ENCODE measurements around the gene TRPM4.
"Not testable (repeated sequence)": the region's sequence is repeated elsewhere in the genome, so short reads cannot be mapped to it uniquely, and the experiment has no call there.

TRPM4 gene

DNA sequence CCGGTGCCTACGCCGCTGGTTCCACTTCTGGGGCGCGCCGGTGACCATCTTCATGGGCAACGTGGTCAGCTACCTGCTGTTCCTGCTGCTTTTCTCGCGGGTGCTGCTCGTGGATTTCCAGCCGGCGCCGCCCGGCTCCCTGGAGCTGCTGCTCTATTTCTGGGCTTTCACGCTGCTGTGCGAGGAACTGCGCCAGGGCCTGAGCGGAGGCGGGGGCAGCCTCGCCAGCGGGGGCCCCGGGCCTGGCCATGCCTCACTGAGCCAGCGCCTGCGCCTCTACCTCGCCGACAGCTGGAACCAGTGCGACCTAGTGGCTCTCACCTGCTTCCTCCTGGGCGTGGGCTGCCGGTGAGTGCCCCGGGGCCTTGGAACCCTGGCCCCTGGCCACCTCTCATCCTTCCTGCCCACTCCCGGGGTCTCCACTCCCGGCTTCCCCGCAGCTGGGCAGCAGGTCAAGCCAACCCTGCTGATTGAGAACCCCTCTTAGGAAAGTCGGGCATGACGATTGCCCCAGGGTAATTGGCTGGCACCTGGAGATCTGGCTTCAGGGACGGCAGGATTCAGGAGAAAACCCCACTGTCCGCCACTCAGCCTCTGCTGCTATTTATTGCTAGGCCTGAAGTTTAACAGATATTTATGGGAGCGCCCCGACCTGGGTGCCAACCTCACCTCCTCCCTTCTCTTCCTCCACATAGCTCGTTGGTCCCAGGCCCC, 39.1 kb downstream of the TRPM4 start:
- DNase-seq, result no peak

DNA sequence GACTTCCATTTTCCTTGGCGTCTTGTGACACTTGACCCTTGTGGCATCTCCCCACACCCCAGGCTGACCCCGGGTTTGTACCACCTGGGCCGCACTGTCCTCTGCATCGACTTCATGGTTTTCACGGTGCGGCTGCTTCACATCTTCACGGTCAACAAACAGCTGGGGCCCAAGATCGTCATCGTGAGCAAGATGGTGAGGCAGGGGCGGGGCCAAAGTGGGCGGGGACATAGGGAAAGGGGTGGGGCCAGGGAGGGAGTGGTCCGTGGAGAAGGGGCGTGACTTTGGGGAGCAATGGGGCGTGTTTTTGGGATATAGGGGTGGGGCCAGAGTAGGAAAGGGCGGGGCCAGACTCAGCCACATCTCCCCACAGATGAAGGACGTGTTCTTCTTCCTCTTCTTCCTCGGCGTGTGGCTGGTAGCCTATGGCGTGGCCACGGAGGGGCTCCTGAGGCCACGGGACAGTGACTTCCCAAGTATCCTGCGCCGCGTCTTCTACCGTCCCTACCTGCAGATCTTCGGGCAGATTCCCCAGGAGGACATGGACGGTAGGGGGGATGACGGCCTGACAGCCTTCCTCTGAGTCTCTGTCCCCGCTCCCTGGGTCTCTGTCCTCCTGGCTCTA, 42.8 kb downstream of the TRPM4 start:
- DNase-seq, result no peak

DNA sequence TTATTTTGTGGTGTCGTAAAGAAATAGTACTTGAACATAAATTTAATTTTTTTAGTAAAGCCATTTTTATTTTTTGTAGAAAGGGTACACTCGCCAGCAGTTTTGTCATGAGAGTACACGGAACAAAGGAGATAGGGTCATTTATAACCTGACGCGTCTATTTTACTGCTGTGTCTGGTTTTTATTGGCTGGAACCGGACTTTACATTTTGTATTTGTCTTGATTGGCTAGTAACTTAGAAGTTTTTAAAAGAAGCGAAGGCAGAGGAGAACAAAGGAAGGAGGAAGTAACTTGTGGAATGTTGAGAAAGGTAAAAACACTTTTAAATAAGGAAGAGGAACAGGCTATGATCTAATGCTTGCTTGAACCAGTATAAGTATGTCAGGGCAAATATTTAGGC, 43.5 kb downstream of the TRPM4 start:
- no peak for DNase-seq

DNA sequence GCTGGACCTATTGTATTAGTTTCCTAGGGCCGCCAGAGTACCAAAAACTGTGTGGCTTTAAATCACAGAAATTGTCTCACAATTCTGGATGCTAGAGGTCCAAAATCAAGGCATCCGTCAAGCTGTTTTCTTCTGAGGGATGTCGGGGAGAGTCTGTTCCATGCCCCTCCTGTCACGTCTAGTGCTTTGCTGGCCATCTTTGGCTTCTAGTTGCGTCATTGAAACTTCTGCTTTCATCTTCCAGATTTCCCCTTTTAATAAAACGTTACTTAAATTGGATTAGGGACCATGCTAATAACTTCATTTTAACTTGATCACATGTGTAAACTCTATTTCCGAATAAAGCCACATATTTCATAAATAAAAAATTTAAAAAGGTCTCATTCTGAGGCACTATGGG, 47.5 kb downstream of the TRPM4 start:
- DNase-seq, result no peak

DNA sequence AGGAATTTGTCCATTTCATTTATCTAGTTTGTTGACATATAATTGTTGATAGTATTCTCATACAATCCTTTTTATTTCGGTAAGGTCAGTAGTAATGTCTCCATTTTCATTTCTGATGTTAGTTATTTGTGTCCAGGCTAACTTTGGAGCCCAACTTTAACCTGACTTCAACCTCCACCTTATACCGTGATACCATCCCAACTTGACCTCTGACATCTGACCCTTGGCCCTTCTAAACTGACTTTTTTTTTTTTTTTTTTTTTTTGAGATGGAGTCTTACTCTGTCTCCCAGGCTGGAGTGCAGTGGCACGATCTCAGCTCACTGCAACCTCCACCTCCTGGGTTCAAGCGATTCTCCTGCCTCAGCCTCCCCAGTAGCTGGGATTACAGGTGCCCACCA, 51.9 kb downstream of the TRPM4 start:
- DNase-seq, result not testable (repeated sequence)

DNA sequence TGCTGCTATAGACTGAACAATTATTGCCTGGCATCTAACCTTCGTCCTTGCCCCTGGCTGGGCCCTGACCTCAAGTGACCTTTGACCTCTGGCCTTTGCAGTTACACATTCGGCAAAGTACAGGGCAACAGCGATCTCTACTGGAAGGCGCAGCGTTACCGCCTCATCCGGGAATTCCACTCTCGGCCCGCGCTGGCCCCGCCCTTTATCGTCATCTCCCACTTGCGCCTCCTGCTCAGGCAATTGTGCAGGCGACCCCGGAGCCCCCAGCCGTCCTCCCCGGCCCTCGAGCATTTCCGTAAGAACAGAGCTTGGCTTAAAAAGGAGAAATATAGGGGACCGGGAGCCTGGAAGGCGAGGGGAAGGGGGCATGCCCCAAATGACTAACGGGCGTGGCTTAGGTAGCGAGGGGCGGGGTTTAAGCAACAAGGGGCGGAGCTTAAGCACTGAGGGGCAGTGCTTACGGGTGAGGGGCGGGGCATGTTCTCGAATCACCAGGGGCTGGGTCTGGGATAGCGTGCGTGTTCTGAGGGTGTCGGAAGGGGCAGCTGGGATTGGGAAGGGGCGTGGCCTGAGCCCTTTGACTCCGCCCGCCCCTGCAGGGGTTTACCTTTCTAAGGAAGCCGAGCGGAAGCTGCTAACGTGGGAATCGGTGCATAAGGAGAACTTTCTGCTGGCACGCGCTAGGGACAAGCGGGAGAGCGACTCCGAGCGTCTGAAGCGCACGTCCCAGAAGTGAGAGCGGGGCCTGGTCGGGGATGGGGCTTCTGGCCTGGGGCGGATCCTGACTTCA, 52.7 kb downstream of the TRPM4 start:
- DNase-seq, result no peak

DNA sequence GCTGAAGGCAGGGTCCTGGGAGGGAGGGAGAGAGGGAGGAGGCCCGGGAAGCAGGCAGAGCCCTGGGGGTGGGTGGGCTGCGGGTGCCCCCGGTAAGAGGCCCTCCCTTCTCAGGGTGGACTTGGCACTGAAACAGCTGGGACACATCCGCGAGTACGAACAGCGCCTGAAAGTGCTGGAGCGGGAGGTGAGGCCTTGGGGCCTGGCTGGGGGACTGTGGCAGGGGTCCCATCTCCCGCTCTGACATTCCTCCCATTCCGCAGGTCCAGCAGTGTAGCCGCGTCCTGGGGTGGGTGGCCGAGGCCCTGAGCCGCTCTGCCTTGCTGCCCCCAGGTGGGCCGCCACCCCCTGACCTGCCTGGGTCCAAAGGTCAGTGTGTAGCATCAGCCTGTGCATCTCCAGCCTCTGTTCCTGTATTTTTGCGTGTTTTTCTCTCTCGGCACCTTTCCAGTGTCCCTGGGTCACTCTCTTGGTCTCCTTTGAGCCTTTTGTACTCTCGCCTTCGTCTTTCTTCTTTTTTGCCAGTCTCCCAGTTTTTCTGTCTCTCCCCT, 53.4 kb downstream of the TRPM4 start:
- no peak for DNase-seq

DNA sequence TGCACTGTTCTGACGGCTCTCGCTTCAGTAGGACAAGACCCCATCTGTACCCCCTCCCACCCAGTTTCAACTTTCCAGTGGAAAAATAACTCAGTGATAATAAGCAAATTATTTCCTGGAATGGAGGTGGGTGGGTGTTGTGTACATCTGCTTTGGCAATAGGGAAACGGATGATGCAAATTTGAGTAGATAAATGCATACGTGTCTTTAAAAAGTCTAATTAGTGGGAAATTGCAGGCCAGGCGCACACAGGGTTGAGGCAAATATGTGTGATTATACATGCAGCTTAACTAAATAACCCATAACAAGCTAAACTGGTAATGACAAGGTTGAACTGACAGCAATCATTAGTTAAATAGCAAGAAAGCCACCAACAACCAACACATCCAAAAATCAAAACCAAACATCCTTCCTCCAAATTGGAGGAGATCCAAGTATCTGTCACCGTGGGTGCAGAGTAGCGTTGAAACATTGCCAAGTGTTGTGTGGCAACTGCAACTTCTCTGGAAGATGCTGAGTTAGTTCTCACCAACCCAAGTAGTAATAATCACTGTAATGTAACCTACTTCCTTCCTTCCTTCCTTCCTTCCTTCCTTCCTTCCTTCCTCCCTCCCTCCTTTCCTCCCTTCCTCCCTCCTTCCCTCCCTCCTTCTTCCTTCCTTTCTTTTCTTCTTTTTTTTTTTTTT, 54.6 kb downstream of the TRPM4 start:
- DNase-seq, result no peak

DNA sequence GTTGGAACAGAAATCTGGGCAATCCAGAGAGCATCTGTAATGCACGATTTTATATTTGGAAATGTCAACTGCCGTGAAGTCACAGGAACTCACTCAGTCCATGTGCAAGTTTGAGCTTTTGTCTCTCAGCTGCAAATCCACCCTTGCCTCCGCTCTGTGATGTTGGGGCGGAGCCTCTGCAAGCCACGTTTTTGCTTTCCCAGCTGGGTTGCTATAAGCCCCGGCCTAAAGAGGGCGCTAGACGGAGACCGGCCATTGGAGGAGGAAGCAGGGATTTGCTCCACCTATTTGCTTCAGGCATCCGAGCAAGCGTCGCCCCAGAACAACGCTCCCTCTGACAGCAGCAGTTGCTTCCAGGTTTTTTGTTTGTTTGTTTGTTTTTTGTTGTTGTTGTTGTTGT, 56.2 kb downstream of the TRPM4 start:
- no peak for DNase-seq

DNA sequence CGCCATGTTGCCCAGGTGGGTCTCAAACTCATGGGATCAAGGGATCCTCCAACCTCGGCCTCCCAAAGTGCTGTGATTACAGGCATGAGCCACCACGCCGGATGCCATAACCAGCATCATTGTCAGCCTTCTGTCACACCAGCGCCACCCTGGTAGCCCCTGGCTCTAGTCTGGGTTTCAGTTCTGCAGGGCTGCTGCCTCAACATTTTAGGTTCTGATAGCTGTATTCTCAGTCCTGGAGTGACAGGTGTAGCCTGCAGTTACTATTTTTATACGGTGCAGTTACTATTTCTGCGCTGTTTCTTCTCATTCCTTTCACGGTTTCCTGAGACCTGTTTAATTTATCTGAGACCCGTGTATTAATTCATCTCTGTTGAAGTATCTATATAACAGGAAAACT, 57.1 kb downstream of the TRPM4 start:
- no peak for DNase-seq

DNA sequence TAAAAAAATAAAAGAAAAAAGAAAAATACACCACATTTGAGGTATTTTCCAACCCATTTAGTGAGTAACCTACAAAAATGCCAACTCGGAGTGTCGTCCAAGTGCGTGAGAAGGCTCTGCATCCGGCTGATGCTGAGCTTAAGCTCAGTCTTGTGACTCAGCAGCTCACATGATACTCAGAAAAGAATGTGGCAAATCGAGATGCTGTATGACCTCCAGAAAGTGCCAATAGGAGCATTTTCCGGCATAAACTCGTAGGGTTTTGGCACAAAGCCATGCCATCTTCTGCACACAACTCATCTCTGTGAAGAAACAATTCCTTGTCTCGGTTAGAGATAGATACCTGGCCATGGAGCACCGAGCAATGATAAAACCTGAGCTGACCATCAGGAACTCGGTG, 58.5 kb downstream of the TRPM4 start:
- DNase-seq, result no peak

DNA sequence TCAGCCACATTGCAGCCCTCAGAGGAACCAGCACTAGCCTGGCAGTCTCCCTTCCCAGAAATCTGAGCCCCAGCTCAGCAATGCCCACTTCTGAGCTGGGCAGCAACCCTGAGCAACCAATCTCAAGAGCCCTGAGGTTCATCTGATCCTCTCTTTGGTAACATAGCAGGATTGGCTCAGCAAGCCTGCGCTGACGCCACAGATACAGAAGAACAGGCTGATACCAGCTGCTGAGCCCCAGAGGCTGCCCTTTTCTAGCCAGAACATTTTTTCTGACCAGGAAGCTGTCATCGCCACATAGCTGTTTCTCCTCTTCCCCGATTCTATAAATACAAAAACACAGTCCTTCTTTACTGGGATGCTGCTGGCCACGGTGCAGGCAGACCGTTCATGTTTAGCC, 59.8 kb downstream of the TRPM4 start:
- DNase-seq, result no peak

DNA sequence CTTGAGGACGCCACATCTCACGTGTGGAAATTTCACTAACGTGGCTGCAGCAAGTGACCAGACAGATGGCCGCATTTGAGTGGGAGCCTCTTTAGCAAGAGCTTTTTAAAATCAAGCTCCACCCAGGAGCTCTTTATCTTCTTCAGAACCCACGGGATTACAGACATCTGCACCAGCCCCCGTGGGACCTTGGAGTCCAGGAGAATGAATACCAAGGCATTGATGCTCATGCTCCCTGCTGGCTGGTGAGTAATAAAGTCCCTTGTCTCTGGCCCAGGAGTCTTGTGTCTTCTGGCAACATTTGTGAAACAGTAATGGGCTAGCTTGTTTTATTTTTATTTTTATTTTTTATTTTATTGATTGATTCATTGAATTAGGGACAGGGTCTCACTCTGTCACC, 64.4 kb downstream of the TRPM4 start:
- no peak for DNase-seq

DNA sequence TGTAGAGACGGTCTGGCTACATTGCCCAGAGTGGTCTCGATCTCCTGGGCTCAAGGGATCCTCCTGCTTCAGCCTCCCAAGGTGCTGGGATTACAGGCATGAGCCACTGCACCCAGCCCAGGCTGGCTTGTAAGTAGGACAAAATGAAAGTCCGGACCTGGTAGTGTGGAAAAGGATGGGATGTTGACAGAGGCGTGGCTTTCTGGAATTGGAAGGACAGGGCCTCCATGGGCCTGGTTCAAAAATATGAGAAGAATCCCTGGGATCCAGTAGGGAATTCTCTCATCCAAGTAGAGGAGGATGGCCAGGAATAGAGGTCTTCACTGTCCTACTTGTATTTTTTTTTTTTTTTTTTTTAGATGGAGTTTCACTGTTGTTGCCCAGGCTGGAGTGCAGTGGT, 64.9 kb downstream of the TRPM4 start:
- no peak for DNase-seq

DNA sequence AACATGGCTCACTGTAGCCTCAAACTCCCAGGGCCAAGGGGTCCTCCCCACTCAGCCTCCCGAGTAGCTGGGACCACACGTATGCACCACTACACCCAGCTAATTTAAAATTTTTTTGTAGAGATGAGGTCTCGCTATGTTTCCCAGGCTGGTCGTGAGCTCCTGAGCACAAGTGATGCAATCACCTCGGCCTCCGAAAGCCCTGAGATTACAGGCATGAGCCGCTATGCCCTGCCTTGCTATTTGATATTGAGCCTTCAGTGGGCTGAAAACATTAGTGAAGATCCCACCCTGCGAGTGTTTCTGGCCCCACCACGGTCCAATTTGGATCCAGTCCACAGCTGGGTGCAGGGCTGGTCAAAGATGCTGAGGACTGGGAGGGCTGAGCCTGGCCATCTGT, 65.9 kb downstream of the TRPM4 start:
- no peak for DNase-seq

DNA sequence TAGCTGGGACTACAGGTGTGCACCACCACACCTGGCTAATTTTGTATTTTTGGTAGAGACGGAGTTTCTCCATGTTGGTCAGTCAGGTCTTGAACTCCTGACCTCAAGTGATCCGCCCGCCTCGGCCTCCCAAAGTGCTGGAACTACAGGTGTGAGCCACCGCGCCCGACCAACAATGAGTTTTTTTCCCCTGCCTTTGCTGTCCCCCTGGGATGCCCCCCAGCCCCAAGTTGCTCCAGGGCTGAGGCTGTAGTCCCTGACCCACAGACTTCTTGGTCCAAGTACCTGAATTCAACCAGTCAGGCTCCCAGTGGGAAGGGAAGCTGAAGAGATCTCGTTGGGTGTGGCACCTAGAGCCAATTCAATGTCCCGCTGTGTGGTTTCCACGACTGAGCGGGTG, 66.8 kb downstream of the TRPM4 start:
- not testable (repeated sequence) for DNase-seq

DNA sequence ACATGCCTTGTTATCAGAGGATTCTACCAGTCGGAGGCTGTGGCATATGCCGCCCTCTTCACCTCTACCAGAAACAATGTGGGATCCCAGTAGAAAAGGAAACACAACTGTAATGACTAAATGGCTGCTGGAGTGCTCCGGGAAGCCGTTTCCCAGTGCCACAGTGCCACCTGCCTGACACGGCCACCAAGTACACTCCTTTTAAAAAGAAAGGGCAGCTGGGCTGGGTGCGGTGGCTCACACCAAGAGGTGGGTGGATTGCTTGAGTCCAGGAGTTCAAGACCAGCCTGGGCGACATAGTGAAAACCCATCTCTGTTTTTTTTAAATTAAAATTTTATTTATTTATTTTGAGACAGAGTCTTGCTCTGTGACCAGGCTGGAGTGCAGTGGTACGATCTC, 67.3 kb downstream of the TRPM4 start:
- DNase-seq, result no peak

DNA sequence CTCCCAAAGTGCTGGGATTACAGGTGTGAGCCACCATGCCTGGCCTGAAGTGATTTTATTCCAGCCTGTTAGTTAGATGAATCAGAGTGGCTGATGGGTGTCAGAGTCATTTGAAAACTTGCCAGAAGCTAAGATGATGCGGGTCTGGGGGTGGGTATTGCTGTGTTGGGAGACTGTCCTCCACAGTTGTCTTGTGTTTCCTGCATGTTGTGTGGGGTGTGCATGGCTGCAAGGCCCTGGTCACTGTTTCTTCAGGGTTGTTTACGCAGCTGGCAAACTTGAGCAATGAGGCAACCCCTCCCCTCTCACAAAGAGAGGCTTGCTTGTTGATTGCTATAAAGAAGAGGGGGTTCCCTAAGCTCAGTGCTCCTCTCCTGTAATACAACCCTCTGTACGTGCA, 71.8 kb downstream of the TRPM4 start:
- no peak for DNase-seq

DNA sequence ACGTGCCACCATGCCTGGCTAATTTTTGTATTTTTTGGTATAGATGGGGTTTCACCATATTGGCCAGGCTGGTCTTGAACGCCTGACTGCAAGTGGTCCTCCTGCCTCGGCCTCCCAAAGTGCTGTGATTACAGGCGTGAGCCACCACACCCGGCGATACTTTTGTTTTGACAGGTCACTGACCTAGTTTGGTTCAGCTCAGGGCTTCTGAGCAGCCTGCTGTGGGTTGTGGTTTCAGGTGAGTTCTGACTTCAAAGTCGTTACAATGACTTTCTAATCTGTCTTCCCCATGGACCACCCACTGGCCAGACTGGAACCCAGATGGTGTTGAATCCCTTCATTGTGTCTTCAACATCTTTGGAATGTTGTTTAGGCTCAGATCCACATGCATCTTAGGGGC, 73.8 kb downstream of the TRPM4 start:
- no peak for DNase-seq

DNA sequence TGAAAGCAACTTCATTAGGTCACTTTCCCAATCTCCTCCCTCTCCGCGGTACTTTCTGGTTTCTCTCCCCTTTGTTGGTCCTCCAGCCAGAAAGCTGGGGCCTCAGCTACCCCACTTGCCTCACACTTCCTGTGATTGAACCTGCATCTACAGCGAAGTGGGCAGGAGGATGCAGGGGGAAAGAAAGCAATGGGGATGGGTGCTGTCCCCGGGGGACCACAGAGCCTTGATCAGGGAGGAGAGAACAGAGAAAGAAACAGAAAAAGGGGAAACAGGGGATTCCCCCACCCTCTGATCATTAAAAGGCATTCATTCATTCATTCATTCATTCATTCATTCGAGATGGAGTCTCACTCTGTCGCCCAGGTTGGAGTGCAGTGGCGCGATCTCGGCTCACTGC, 74.2 kb downstream of the TRPM4 start:
- no peak for DNase-seq

DNA sequence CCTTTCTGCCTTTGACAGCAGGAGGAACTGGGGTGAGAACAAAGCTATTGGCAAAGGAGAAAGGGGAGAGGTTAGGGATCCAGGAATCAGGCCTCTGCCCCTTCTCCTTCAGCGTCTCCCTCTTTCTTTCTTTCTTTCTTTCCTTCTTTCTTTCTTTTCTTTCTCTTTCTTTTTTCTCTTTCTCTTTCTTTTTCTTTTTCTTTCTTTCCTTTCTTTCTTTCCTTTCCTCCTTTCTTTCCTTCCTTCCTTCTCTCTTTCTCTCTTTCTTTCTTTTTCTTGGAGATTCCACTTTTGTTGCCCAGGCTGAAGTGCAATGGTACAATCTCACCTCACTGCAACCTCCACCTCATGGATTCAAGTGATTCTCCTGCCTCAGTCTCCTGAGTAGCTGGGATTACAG, 75.6 kb downstream of the TRPM4 start:
- no peak for DNase-seq

DNA sequence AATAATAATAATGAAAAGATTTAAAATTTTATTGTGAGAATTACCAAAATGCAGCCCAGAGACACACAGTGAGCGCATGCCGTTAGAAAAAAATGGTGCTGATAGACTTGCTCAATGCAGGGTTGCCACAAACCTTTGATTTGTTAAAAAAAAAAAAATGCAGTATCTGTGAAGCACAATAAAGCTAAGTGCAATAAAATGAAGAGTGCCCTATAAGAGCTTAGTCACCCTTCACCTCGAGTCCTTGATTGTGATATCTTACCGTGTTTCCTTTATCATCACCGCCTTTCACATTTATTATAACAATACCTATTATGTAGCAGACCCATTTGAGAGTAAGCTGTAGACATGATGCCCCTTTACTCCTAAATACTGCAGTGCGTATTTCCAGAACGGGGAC, 84.2 kb downstream of the TRPM4 start:
- no peak for DNase-seq

DNA sequence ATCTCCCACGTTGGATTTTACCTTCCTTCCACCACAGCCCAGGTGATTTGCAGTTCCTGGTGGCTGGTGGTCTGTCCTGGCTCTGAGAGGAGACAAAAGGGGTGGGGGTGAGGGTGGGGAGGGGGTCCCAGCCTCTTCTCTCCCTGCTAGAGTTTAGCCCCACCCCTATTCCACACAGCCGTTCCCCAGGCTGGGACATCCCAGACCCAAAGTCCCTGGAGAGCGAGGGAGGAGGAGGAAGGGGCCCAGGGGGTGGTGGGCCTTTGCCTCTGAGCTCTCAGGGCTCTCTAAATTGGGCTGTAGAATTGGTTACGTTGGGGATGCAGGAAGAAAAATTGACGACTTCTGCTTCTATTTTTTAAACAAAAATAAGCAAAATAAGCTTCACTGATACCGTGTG, 85.5 kb downstream of the TRPM4 start:
- DNase-seq, result no peak

Measured in NCI-H1436 treated with DMSO at 0.1 percent for 48 hours (cell line).